Prostate gland (tissue), 2 donors: ENCODE data around the gene MAD1L1. TPM values are rescaled to one million over a fixed set of nuclear protein-coding genes. Genes with fewer than 3 reads are reported as not detected.

Experiments used
- DNase-seq: peaks from one replicate; pipeline ENCODE4 v3.0.0-alpha.2; 2019; ENCODE audit warnings: low spot score
- H3K27ac ChIP-seq, 2 donors: fragments of 200-600 bp; sonication (generic); 2 replicates each; pipeline ENCODE4 v1.5.1; 2017 to 2019
- H3K27me3 ChIP-seq: fragments of 200-600 bp; sonication (generic); replicated peaks from 2 replicates; pipeline ENCODE4 v1.5.1; 2019; ENCODE audit not compliant: insufficient read depth
- H3K36me3 ChIP-seq, 2 donors: fragments of 200-600 bp; sonication (generic); 1 replicate in 1 of 2; 2 replicates in 1 of 2; pipeline versions ENCODE4 v1.5.1 to v1.8.1; 2017 to 2019
- H3K4me1 ChIP-seq: fragments of 200-600 bp; sonication (generic); replicated peaks from 2 replicates; pipeline ENCODE4 v1.5.1; 2019
- H3K4me3 ChIP-seq, 2 donors: fragments of 200-600 bp; sonication (generic); 2 replicates each; pipeline ENCODE4 v1.5.1; 2017 to 2019
- H3K9me3 ChIP-seq: fragments of 200-600 bp; sonication (generic); 2 replicates; pipeline ENCODE4 v1.5.1; 2017
- CTCF ChIP-seq, 4 experiments: fragments of 200-600 bp in 2 of 4; fragments of 450-650 bp in 2 of 4; sonication (generic) in 2 of 4; IDR thresholded peaks; 1 replicate in 3 of 4; 2 replicates in 1 of 4; pipeline ENCODE4 v1.5.1; 2016 to 2019; ENCODE audit warnings: antibody characterized with exemption in 4 of 4, mild to moderate bottlenecking in 2 of 4, moderate library complexity in 2 of 4
- POLR2A ChIP-seq: fragments of 450-650 bp; IDR thresholded peaks from one replicate; pipeline ENCODE4 v1.6.1; 2016; ENCODE audit warnings: antibody characterized with exemption, mild to moderate bottlenecking
- POLR2AphosphoS5 ChIP-seq: sonication (generic); formaldehyde crosslinking; IDR thresholded peaks from one replicate; pipeline ENCODE4 v1.6.1; 2017; ENCODE audit warnings: antibody characterized with exemption
- WGBS: methylation state at CpG from one replicate; pipeline ENCODE4 v1.1.5; 2018; 5-methylcytosine and 5-hydroxymethylcytosine counted together
- intact Hi-C: fragments of 100-400 bp; cut with DNase I; formaldehyde crosslinking; loops from one replicate; pipeline ENCODE4 v1.14.2; 2022
- total RNA-seq, 2 donors: library from RNA; depleted of rRNA; stranded (reverse); fragments of >200 nt; gene quantifications; one replicate each; pipeline ENCODE4 v1.1.0, GENCODE V29; 2016

The MAD1L1 gene
- total RNA-seq, 2 donors from 2014 or later: 79.3 to 91.9 TPM

- Histone ChIP-seq H3K4me1 (no peaks in the 10 kb centered on the region), H3K27me3 (no peaks in the 10 kb centered on the region), H3K27ac (no peak overlapping the region), H3K9me3 (no peaks in the 10 kb centered on the region), H3K4me3 (no peak overlapping the region), H3K36me3 (no peaks in the 10 kb centered on the region)
- no peak for TF ChIP-seq POLR2A
- no peak for TF ChIP-seq POLR2AphosphoS5
- no peak for TF ChIP-seq CTCF (IDR thresholded peaks at IDR 0.05)
- WGBS: 88% methylated on average over 28 of the region's 28 CpGs
- intact Hi-C loops: no loop called here
- no peak for DNase-seq
Observed at GRCh38 chr7:1957471-1958225, 275.1 kb downstream of the MAD1L1 start.

GRCh38 chr7:1956611-1957470 is 275.9 kb downstream of the MAD1L1 start:
- Histone ChIP-seq H3K4me3 (no peak overlapping the region), H3K9me3 (no peaks in the 10 kb centered on the region), H3K36me3 (no peaks in the 10 kb centered on the region), H3K27ac (no peak overlapping the region), H3K27me3 (no peaks in the 10 kb centered on the region), H3K4me1 (no peaks in the 10 kb centered on the region)
- TF ChIP-seq POLR2A (no peak), CTCF (IDR thresholded peaks at IDR 0.05) (no peak), POLR2AphosphoS5 (no peak)
- intact Hi-C loops: no loop called here
- 87% methylated on average over 29 of the region's 30 CpGs for WGBS
- no peak for DNase-seq

GRCh38 chr7:1956141-1956540 is 276.6 kb downstream of the MAD1L1 start:
- no peaks in the 10 kb centered on the region for H3K27me3 ChIP-seq
- TF ChIP-seq POLR2AphosphoS5: no peak
- no peak for TF ChIP-seq POLR2A
- no peak for TF ChIP-seq CTCF (IDR thresholded peaks at IDR 0.05)
- H3K4me1 ChIP-seq: no peaks in the 10 kb centered on the region
- no peaks in the 10 kb centered on the region for H3K36me3 ChIP-seq
- H3K27ac ChIP-seq: no peak overlapping the region
- DNase-seq: no peak
- no peaks in the 10 kb centered on the region for H3K9me3 ChIP-seq
- WGBS: 96% methylated on average over 8 of the region's 8 CpGs
- no peak overlapping the region for H3K4me3 ChIP-seq
- intact Hi-C loops: no loop called here

- intact Hi-C loops: no loop called here
- H3K4me3 ChIP-seq: no peak overlapping the region
- DNase-seq: no peak
- H3K9me3 ChIP-seq: no peaks in the 10 kb centered on the region
- TF ChIP-seq CTCF (IDR thresholded peaks at IDR 0.05) (no peak), POLR2AphosphoS5 (no peak), POLR2A (no peak)
- H3K27me3 ChIP-seq: no peaks in the 10 kb centered on the region
- no peak overlapping the region for H3K27ac ChIP-seq
- no peaks in the 10 kb centered on the region for H3K4me1 ChIP-seq
- 76% methylated on average over 21 of the region's 22 CpGs for WGBS
- H3K36me3 ChIP-seq: no peaks in the 10 kb centered on the region
Observed at GRCh38 chr7:1954366-1955004, 278.3 kb downstream of the MAD1L1 start.
